ENCODE data around the gene RALGAPA2. TPM values are rescaled to one million over a fixed set of nuclear protein-coding genes. Genes with fewer than 3 reads are reported as not detected.
A peak's percentile ranks its signal among the peaks of the same experiment; 100 is the strongest.

Gene RALGAPA2
- total and polyA plus RNA-seq, 2 experiments from 2014 or later: 14.5 to 35.5 TPM

DNA sequence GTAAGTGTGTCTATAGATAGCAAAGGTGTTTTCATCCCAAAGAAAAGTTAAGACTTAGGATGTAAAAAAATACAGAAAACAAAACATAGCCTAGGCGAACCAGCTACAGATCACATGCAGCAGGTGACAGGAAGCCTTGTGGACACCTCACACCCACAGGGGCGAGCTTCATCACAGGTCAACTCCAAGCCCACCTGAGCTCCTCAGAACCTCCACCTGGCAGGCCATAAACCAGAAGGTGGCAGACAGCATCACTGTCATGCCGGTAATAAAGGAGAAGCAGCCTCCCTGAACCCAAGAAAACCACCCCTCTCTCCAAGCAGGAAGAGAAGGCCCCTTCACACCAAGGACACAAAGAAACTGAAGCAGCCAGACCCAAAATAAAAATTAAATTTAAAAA, 1.0 kb downstream of the RALGAPA2 start:
- H3K27me3 ChIP-seq: no peaks in the 10 kb centered on the region
- TF ChIP-seq, protein P1, sequence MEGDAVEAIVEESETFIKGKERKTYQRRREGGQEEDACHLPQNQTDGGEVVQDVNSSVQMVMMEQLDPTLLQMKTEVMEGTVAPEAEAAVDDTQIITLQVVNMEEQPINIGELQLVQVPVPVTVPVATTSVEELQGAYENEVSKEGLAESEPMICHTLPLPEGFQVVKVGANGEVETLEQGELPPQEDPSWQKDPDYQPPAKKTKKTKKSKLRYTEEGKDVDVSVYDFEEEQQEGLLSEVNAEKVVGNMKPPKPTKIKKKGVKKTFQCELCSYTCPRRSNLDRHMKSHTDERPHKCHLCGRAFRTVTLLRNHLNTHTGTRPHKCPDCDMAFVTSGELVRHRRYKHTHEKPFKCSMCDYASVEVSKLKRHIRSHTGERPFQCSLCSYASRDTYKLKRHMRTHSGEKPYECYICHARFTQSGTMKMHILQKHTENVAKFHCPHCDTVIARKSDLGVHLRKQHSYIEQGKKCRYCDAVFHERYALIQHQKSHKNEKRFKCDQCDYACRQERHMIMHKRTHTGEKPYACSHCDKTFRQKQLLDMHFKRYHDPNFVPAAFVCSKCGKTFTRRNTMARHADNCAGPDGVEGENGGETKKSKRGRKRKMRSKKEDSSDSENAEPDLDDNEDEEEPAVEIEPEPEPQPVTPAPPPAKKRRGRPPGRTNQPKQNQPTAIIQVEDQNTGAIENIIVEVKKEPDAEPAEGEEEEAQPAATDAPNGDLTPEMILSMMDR (IDR thresholded peaks at IDR 0.05; ENCODE audit: low read depth, low read length): no peak
- no peak for DNase-seq (ENCODE audit: low read depth in 1 of 2, low spot score in 1 of 2)
- H3K4me3 ChIP-seq: peak overlapping the region; percentile 97
- no peak overlapping the region for H3K27ac ChIP-seq
- H3K36me3 ChIP-seq: no peaks in the 10 kb centered on the region
- no peaks in the 10 kb centered on the region for H3K9me3 ChIP-seq (ENCODE audit: low read depth)
- peaks cover 4% of the 10 kb centered on the region for H3K4me1 ChIP-seq (ENCODE audit: low read depth)

DNA sequence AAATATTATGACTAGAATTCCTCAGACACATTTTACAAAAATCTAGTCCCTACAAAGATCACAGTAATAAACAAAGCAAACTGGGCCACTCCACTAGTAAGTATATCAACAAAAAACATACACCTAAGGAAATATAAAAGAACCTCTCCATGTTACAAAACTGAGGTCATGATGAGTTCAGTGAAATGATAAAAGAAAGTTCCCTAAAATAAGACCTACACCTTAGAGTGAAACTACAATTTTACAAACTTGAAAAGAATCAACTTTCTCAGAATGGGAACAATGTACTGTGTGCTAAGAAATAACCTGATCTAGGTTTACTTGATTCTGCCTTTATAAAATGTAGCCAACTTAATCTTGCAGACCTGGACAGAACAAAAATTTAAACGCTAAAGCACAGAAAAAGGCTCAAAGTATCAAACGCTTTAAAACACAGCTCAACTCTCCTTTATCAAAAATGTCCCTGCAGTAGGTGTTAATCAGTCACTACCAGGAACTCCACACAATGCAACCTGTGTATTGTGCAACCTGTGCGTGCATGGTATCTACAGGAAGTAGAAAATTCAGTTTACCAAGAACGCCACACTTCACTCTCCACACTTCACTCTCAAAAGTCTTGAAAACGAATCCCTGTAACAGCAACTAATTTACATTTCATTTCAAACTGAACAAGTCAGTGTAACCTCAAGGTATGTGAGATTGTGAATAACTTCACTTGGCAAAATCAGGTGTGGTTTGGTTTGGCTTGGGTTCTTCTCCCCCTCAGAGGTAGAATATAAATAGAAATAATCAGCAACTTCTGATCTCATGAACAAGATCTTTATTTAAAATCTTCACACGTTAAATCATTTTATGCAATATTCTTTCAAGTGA, 1.8 kb downstream of the RALGAPA2 start:
- no peak overlapping the region for H3K27ac ChIP-seq
- H3K4me3 ChIP-seq: no peak overlapping the region
- H3K27me3 ChIP-seq: no peaks in the 10 kb centered on the region
- TF ChIP-seq, protein P1 (IDR thresholded peaks at IDR 0.05; ENCODE audit: low read depth, low read length): no peak
- H3K9me3 ChIP-seq (ENCODE audit: low read depth): no peaks in the 10 kb centered on the region
- no peaks in the 10 kb centered on the region for H3K36me3 ChIP-seq
- DNase-seq (ENCODE audit: low read depth in 1 of 2, low spot score in 1 of 2): no peak
- peaks cover 4% of the 10 kb centered on the region for H3K4me1 ChIP-seq (ENCODE audit: low read depth)

DNA sequence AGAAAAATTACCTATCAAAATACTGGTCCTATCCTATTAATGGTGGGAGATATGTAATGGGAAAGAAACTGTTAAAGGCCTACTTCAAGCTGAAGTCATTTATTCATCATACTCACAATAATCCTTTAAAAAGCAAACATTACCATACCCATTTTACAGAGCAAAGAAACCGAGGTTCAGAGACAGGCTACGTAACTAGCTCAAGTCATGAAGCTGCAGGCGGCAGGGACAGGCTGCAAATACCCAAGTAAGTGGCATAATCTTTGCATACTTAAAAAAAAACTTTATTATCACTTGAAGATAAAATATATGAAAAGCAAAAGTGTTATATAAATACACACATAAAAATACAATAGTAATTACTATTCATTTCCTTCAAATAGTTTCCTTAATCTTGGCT, 2.6 kb downstream of the RALGAPA2 start:
- TF ChIP-seq, protein P1 (IDR thresholded peaks at IDR 0.05; ENCODE audit: low read depth, low read length): no peak
- H3K4me3 ChIP-seq: no peak overlapping the region
- no peaks in the 10 kb centered on the region for H3K9me3 ChIP-seq (ENCODE audit: low read depth)
- DNase-seq (ENCODE audit: low read depth in 1 of 2, low spot score in 1 of 2): no peak
- H3K27ac ChIP-seq: no peak overlapping the region
- no peaks in the 10 kb centered on the region for H3K36me3 ChIP-seq
- H3K4me1 ChIP-seq (ENCODE audit: low read depth): peaks cover 4% of the 10 kb centered on the region
- no peaks in the 10 kb centered on the region for H3K27me3 ChIP-seq

DNA sequence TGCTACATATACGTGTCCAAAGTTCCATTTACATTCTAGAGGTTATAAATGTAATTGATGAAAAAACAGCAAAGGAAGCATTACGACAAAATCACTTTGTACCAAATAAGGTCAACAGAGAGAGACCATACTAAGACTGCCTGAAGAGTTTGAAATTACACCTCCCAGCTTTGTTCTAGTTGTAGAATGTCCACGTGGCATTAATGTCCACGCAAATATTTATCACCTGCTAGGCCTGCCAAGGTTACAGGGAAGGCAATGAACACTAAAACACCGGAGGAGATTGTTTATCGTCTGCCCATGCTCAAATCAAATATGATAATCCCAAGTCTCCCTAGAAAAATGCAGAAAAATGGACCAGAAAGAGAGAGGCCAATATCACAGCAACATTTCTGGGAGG, 6.2 kb downstream of the RALGAPA2 start:
- no peak overlapping the region for H3K27ac ChIP-seq
- H3K36me3 ChIP-seq: no peaks in the 10 kb centered on the region
- no peaks in the 10 kb centered on the region for H3K27me3 ChIP-seq
- DNase-seq (ENCODE audit: low read depth in 1 of 2, low spot score in 1 of 2): no peak
- no peak overlapping the region for H3K4me3 ChIP-seq
- H3K9me3 ChIP-seq (ENCODE audit: low read depth): no peaks in the 10 kb centered on the region
- no peaks in the 10 kb centered on the region for H3K4me1 ChIP-seq (ENCODE audit: low read depth)
- TF ChIP-seq, protein P1 (IDR thresholded peaks at IDR 0.05; ENCODE audit: low read depth, low read length): no peak

DNA sequence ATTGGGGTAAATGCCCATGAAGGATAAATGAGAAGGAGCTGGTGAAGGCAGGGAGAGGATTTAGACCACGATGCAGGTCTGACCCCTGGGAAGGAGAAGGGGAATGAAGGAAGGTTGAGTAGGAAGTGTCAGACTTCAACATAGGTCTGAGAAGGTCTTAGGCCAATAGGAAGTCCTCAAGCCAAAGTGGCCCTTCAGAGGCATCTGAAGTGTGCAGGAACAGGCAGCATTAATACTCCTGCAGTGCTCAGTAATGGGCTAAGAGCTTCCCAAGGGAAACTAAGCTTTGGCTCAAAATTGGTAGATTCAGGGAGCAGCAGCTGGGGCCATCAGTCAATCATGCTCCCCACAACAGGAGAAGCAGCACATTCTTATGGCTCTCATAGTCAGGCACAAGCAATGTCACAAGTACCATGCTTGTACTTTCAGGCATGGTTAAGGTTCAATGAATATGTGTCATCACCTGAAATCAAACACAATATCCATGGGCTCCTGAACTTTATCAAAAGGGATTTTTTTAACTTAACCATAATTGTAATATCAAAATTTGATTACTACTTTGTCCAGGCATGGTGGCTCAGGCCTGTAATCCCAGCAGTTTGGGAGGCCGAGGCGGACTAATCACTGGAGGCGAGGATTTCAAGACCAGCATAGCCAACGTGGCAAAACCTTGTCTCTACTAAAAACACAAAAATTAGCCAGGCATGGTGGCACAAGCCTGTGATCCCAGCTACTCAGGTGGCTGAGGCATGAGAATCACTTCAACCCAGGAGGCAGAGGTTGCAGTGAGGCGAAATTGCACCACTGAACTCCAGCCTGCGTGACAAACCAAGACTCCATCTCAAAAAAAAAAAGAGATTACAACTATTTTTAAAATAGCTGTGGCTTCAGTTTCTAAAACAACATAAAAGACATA, 9.9 kb downstream of the RALGAPA2 start:
- no peak for DNase-seq (ENCODE audit: low read depth in 1 of 2, low spot score in 1 of 2)
- Histone ChIP-seq H3K36me3 (no peaks in the 10 kb centered on the region), H3K27ac (no peak overlapping the region), H3K9me3 (ENCODE audit: low read depth) (no peaks in the 10 kb centered on the region), H3K4me3 (no peak overlapping the region), H3K4me1 (ENCODE audit: low read depth) (no peaks in the 10 kb centered on the region), H3K27me3 (no peaks in the 10 kb centered on the region)
- TF ChIP-seq, protein P1 (IDR thresholded peaks at IDR 0.05; ENCODE audit: low read depth, low read length): no peak
